ENCODE measurements around the gene ITGAX. TPM values are rescaled to one million over a fixed set of nuclear protein-coding genes. Genes with fewer than 3 reads are reported as not detected.

Gene ITGAX
- polyA plus RNA-seq, 1 of the 3 experiments (the other 2 are of a cell fraction), result 0.66 TPM

DNA sequence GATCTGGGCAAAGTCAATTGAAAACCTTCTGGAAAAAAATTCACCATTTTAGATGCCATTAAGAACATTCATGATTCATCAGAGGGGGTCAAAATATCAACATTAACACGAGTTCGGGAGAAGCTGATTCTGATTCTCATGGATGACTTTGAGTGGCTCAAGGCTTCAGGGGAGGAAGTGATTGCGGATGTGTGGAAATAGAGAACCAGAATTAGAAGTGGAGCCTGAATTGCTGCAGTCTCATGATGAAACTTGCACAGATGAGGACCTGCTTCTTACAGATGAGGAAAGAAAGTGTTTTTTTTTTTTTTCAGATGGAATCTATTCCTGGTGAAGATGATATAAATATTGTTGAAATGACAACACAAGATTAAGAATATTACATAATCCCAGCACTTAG lies 12.9 kb downstream of the ITGAX start:
- Histone ChIP-seq H3K36me3 (replicated peaks in 1 of 2; ENCODE audit: control insufficient read depth in 1 of 2, insufficient read depth in 2 of 2, low read length in 1 of 2) (no peaks in the 10 kb centered on the region), H3F3A (replicated peaks; ENCODE audit: insufficient read depth) (no peaks in the 10 kb centered on the region), H3K9me3 (no peaks in the 10 kb centered on the region), H3K79me2 (ENCODE audit: insufficient read depth) (no peaks in the 10 kb centered on the region), H4K20me1 (ENCODE audit: insufficient read depth) (no peaks in the 10 kb centered on the region), H3K27ac (ENCODE audit: low read depth in 2 of 2, low read length in 1 of 2) (no peak overlapping the region), H3K4me3 (ENCODE audit: low read depth in 2 of 2, low read length in 1 of 2) (no peak overlapping the region), H3K9me2 (no peaks in the 10 kb centered on the region), H3K9ac (no peak overlapping the region), H3K4me2 (no peak overlapping the region), H3K4me1 (ENCODE audit: control insufficient read depth in 1 of 2, insufficient read depth in 2 of 2, low read depth in 1 of 2, low read length in 1 of 2) (no peaks in the 10 kb centered on the region), H2AFZ (ENCODE audit: low read depth) (no peak overlapping the region), H3K27me3 (ENCODE audit: insufficient read depth) (peaks cover 63% of the 10 kb centered on the region)
- 17% methylated on average over 3 of the region's 3 CpGs for WGBS (ENCODE audit: low lambda C conversion rate)
- TF ChIP-seq, protein P1, sequence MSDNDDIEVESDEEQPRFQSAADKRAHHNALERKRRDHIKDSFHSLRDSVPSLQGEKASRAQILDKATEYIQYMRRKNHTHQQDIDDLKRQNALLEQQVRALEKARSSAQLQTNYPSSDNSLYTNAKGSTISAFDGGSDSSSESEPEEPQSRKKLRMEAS (IDR thresholded peaks at IDR 0.05; ENCODE audit: low read depth), result no peak
- TF ChIP-seq, protein P2, sequence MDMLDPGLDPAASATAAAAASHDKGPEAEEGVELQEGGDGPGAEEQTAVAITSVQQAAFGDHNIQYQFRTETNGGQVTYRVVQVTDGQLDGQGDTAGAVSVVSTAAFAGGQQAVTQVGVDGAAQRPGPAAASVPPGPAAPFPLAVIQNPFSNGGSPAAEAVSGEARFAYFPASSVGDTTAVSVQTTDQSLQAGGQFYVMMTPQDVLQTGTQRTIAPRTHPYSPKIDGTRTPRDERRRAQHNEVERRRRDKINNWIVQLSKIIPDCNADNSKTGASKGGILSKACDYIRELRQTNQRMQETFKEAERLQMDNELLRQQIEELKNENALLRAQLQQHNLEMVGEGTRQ (IDR thresholded peaks at IDR 0.05; ENCODE audit: borderline replicate concordance, low read depth, low read length), result no peak
- TF ChIP-seq TEAD4 (IDR thresholded peaks at IDR 0.05; ENCODE audit: borderline replicate concordance, insufficient read depth) (no peak), TCF12 (IDR thresholded peaks at IDR 0.05) (no peak), GABPA (IDR thresholded peaks at IDR 0.05; ENCODE audit: low read depth) (no peak), POLR2AphosphoS5 (IDR thresholded peaks at IDR 0.05; ENCODE audit: low read depth, low read length) (no peak), TAF1 (IDR thresholded peaks at IDR 0.05; ENCODE audit: borderline replicate concordance, low read depth, low read length) (no peak), YY1 (IDR thresholded peaks at IDR 0.05; ENCODE audit: low read depth) (no peak), ELF1 (IDR thresholded peaks at IDR 0.05) (no peak), CHD2 (IDR thresholded peaks at IDR 0.05; ENCODE audit: low read length, partially characterized antibody) (no peak), FOXJ3 (CRISPR knock-in tag; IDR thresholded peaks at IDR 0.05) (no peak)
- TF ChIP-seq, protein P3, sequence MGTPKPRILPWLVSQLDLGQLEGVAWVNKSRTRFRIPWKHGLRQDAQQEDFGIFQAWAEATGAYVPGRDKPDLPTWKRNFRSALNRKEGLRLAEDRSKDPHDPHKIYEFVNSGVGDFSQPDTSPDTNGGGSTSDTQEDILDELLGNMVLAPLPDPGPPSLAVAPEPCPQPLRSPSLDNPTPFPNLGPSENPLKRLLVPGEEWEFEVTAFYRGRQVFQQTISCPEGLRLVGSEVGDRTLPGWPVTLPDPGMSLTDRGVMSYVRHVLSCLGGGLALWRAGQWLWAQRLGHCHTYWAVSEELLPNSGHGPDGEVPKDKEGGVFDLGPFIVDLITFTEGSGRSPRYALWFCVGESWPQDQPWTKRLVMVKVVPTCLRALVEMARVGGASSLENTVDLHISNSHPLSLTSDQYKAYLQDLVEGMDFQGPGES (IDR thresholded peaks at IDR 0.05; ENCODE audit: low read depth, low read length), result no peak
- TF ChIP-seq, protein P4, sequence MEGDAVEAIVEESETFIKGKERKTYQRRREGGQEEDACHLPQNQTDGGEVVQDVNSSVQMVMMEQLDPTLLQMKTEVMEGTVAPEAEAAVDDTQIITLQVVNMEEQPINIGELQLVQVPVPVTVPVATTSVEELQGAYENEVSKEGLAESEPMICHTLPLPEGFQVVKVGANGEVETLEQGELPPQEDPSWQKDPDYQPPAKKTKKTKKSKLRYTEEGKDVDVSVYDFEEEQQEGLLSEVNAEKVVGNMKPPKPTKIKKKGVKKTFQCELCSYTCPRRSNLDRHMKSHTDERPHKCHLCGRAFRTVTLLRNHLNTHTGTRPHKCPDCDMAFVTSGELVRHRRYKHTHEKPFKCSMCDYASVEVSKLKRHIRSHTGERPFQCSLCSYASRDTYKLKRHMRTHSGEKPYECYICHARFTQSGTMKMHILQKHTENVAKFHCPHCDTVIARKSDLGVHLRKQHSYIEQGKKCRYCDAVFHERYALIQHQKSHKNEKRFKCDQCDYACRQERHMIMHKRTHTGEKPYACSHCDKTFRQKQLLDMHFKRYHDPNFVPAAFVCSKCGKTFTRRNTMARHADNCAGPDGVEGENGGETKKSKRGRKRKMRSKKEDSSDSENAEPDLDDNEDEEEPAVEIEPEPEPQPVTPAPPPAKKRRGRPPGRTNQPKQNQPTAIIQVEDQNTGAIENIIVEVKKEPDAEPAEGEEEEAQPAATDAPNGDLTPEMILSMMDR (IDR thresholded peaks at IDR 0.05), result no peak
- POLR2A ChIA-PET, result no interaction called here
- DNase-seq, result no peak
- CTCF ChIA-PET, result no interaction called here

DNA sequence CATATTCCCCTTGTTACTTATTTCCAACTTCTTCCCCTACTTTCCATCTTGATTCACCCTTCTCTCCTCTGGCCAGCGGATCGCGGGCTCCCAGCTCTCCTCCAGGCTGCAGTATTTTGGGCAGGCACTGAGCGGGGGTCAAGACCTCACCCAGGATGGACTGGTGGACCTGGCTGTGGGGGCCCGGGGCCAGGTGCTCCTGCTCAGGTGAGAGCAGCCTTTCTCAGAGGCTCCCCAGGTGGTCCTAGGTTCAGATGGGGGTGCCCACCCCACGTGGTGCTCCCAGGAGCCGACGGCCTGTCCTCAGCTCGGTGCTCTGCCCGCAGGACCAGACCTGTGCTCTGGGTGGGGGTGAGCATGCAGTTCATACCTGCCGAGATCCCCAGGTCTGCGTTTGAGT lies 16.0 kb downstream of the ITGAX start:
- ChIA-PET POLR2A (no interaction called here), CTCF (no interaction called here)
- Histone ChIP-seq H3K9me3 (no peaks in the 10 kb centered on the region), H3K9me2 (no peaks in the 10 kb centered on the region), H3K27ac (ENCODE audit: low read depth in 2 of 2, low read length in 1 of 2) (no peak overlapping the region), H4K20me1 (ENCODE audit: insufficient read depth) (no peaks in the 10 kb centered on the region), H2AFZ (ENCODE audit: low read depth) (no peak overlapping the region), H3F3A (replicated peaks; ENCODE audit: insufficient read depth) (no peaks in the 10 kb centered on the region), H3K27me3 (ENCODE audit: insufficient read depth) (peaks cover 68% of the 10 kb centered on the region), H3K79me2 (ENCODE audit: insufficient read depth) (no peaks in the 10 kb centered on the region), H3K4me3 (ENCODE audit: low read depth in 2 of 2, low read length in 1 of 2) (no peak overlapping the region), H3K36me3 (replicated peaks in 1 of 2; ENCODE audit: control insufficient read depth in 1 of 2, insufficient read depth in 2 of 2, low read length in 1 of 2) (no peaks in the 10 kb centered on the region), H3K4me1 (ENCODE audit: control insufficient read depth in 1 of 2, insufficient read depth in 2 of 2, low read depth in 1 of 2, low read length in 1 of 2) (no peaks in the 10 kb centered on the region), H3K9ac (no peak overlapping the region), H3K4me2 (no peak overlapping the region)
- 2% methylated on average over 6 of the region's 12 CpGs for WGBS (ENCODE audit: low lambda C conversion rate)
- DNase-seq, result no peak
- TF ChIP-seq, protein P3 (IDR thresholded peaks at IDR 0.05; ENCODE audit: low read depth, low read length), result no peak
- TF ChIP-seq YY1 (IDR thresholded peaks at IDR 0.05; ENCODE audit: low read depth) (no peak), TAF1 (IDR thresholded peaks at IDR 0.05; ENCODE audit: borderline replicate concordance, low read depth, low read length) (no peak), ELF1 (IDR thresholded peaks at IDR 0.05) (no peak), EZH2phosphoT487 (IDR thresholded peaks at IDR 0.05; ENCODE audit: borderline replicate concordance, low read depth) (no peak), POLR2AphosphoS5 (IDR thresholded peaks at IDR 0.05; ENCODE audit: low read depth, low read length) (no peak), CHD2 (IDR thresholded peaks at IDR 0.05; ENCODE audit: low read length, partially characterized antibody) (no peak), RFX5 (IDR thresholded peaks at IDR 0.05; ENCODE audit: low read length) (no peak), NFIC (IDR thresholded peaks at IDR 0.05; ENCODE audit: borderline replicate concordance) (no peak), TEAD4 (IDR thresholded peaks at IDR 0.05; ENCODE audit: borderline replicate concordance, insufficient read depth) (no peak), SIN3A (IDR thresholded peaks at IDR 0.05; ENCODE audit: borderline replicate concordance, low read depth, low read length) (no peak), FOSL2 (IDR thresholded peaks at IDR 0.05; ENCODE audit: borderline replicate concordance, low read depth) (no peak), GABPA (IDR thresholded peaks at IDR 0.05; ENCODE audit: low read depth) (no peak), NRF1 (IDR thresholded peaks at IDR 0.05; ENCODE audit: low read depth, low read length) (no peak)
- TF ChIP-seq, protein P4 (IDR thresholded peaks at IDR 0.05), result no peak
- TF ChIP-seq, protein P1 (IDR thresholded peaks at IDR 0.05; ENCODE audit: low read depth), result no peak

Data from SK-N-SH (cell line).